Raji (cell line): ENCODE measurements around the gene FAM110A.

Experiments used
- POLR2A ChIP-seq: IDR thresholded peaks from 2 replicates; pipeline ENCODE4 v1.6.1; 2011; ENCODE audit warnings: low read depth, low read length, control low read depth; ENCODE audit not compliant: insufficient read depth

FAM110A gene

GRCh38 chr20:854601-855000, 21.1 kb downstream of the FAM110A start:
- no peak for TF ChIP-seq POLR2A

DNA sequence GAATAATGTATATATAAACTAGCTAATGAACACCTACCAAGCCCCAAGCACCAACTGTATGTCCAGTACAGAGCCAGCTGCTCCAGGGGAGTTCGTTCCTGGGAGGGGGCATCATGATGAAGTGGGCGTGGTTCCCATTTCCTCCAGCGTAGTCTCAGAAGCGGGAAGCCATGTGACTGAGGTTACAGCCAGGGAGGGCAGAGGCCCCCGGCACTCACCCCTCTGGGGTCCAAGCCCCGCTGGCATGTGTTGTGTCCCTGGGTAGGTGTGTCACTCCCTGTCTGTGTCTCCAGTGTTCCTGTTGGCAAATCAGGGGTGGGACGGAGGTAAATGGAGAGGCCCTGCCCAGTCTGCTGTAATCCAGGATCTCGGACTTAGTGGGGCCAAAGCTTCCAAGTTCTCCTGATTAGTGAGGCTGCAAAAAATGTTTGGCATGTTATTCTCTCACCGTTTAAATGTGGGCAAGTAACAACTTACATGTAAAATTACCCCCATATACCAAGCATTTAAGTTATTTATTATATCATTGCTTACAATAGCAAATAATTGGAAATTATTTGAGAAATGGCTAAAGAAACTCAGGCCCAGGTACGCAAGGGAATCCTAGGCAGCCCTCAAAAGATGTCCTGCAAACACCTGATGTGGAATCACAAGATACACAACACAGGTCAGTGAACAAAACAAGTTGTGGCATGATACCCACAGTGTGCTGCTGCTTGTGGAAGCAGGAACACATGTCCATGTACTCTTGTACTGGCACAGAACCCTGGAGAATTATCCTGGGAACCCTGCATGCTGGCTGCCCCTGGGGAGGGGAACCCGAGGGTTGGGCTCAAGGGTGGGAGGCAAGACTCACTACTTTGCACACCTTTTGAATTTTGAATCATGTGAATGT, 22.2 kb downstream of the FAM110A start:
- TF ChIP-seq POLR2A, result no peak

GRCh38 chr20:856361-856775, 22.9 kb downstream of the FAM110A start:
- no peak for TF ChIP-seq POLR2A

GRCh38 chr20:858011-858410, 24.5 kb downstream of the FAM110A start:
- TF ChIP-seq POLR2A, result no peak

DNA sequence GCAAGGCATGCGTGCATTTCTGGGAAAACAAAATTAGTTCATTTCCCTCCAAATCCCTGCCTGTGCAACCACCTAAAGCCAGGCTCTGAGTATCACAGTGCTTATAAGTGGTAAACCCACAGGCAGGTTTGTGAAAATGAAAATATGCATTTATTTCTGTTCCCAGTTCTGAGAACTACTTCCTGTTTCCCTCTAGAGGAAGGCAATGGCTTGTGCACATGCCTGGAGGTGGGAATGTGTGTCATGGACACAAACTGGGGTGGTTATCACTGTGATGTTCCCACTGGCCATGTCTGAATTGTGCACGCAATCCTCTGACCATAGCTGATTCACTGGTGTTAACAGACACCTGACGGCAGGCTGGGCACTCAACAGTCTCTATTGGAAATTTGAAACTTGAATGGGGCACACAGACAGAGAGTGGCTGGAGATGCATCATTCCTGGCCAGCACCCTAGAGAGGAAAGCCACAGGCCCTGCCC, 26.3 kb downstream of the FAM110A start:
- TF ChIP-seq POLR2A, result no peak

- TF ChIP-seq POLR2A, result no peak
These were observed 27.4 kb downstream of the FAM110A start for GRCh38 chr20:860891-861290.

- TF ChIP-seq POLR2A, result no peak
These were observed 31.9 kb downstream of the FAM110A start for GRCh38 chr20:865440-865839.

GRCh38 chr20:868279-868678, 34.8 kb downstream of the FAM110A start:
- no peak for TF ChIP-seq POLR2A

- no peak for TF ChIP-seq POLR2A
These were observed 36.1 kb downstream of the FAM110A start for GRCh38 chr20:869606-870005.

DNA sequence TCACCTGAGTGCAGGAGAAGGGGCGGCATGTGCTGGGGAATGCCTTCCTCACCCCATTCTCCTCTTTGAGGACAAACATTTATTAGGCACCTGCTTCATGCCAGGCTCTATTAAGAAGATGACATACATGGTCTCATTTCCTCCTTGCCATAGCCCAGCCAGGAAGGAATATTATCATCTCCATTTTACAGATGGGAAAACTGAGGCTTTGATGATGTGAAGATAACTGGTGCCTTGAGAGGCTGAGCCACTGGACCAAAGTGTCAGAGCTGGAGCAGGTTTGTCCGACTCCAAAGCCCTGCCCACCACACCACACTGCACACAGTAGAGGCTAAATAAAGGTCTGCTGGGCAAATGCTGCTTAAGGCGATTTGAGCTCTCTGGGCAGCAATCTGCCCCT, 37.2 kb downstream of the FAM110A start:
- no peak for TF ChIP-seq POLR2A

DNA sequence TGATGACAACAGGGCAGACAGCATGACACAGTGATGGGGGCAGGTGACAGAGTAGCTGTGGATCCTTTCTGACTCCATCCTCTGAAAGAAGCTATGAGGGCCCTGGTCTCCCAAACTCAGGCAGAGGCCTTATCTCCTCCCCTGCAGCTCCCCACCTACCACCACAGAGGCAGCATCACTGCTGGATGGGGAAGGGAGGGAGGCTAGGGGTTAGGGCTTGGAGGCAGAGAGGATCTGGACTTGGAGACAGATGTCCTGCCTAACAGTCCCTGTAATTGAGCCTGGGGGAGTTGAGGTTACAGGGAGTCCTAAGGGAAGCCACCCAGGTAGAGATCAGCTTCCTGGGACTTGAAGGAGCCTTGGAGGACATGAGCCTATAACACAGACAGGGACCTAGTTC, 37.9 kb downstream of the FAM110A start:
- TF ChIP-seq POLR2A, result no peak

DNA sequence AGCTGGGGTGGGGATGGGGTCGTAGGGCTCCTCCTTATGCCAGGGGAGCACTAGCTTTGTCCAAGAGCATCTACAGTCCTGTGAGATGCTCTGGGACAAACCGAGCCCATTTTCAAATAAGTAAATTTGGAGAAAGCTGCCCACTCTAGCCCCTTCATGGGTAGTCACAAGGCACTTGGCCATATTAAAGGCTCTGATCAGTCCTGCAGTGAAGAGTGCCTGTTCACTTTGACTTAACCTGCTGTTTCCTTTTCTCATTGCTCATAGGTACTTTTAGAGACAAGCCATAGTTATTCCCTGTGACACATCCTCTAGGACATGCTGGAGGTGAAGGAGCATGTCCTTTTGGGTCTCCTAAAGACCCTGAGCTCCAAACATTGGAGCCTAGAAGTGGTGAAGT, 38.4 kb downstream of the FAM110A start:
- TF ChIP-seq POLR2A, result no peak

DNA sequence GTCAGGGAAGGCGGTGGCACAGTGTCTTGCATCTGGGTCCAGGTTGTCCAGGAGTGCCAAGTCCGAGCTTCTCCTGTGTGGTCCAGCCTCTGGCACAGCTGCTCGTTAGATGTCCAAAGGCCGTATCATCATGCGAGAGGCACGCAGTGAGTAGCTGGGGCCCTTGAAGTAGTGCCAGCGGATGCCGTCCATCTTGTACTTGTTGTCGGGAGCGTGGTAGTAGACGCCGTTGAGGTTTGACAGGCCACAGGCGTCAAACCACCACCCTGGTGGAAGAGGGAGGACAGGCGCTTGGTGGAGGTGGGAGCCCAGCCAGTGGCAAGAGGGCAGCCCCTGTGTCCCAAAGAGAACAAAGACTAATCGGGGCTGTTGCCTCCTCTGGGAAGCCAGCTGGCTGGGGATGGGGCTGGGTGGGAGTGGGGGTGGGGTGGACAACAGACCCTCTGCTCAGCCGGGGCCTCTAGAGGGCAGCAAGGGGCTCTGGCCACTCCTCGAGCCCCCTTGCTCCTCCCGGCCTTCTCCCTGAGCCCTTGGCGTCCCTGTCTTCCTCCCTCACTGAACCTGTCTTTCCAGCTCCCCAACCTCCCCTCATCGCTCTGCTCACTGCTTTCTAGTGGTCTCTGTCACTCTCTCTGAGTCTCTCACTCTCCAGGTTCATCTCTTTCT, 39.5 kb downstream of the FAM110A start:
- no peak for TF ChIP-seq POLR2A

- TF ChIP-seq POLR2A, result no peak
These were observed 40.5 kb downstream of the FAM110A start for GRCh38 chr20:873875-874607.

DNA sequence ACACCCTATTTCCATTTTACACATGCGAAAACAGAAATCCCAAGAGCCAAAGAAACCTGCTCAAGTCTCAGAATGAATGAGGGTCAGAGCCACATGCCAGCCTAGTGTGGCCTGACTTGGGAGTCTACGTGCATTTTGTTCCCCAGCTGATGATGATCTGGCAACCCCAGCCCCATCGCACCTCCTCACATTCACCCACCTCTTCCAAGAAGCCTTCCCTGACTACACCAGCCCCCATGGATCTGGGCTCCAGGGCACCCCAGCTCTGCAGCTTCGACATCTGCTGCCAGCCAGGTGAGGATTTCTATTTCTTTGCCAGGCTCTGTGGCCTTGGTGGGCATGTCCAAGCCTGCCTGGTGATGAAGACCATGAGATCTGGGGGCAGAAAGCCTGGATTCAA, 41.6 kb downstream of the FAM110A start:
- no peak for TF ChIP-seq POLR2A
